A549 (cell line): ENCODE data around the gene TRAPPC1. TPM values are rescaled to one million over a fixed set of nuclear protein-coding genes. Genes with fewer than 3 reads are reported as not detected.

Experiments
- ATAC-seq, 2 experiments: fragments of 200-7000 bp in 1 of 2; fragments of >200 bp in 1 of 2; cut with Nextera tagmentation in 1 of 2; cut with Tn5 transposase in 1 of 2; 3 replicates each; pipeline versions ENCODE4 v1.8.0 to v1.9.1; 2018 to 2020; ENCODE audit warnings: mild to moderate bottlenecking in 1 of 2, moderate library complexity in 1 of 2
- CTCF ChIA-PET: fragments of 300-600 bp; sonication (Branson Sonifier 250); formaldehyde crosslinking; extraction: SDS; loops from one replicate; lab custom pipeline; 2021; ENCODE audit warnings: antibody characterized with exemption, inconsistent platforms; lab: Yijun Ruan, JAX
- POLR2A ChIA-PET: fragments of 350-600 bp; formaldehyde crosslinking; extraction: SDS; loops from one replicate; lab custom pipeline; 2021; ENCODE audit warnings: antibody characterized with exemption, inconsistent platforms; lab: Yijun Ruan, JAX
- DNase-seq, 2 experiments: peaks; one replicate each; pipeline versions ENCODE4 v3.0.0 to v3.0.0-alpha.2; 2011 to 2016; ENCODE audit warnings: low read depth in 1 of 2, low spot score in 1 of 2
- FAIRE-seq: peaks from 2 replicates; lab custom pipeline; 2011; peaks lifted over from hg19 to GRCh38; lab: Jason Lieb, UNC
- H3K27ac ChIP-seq, 2 experiments: fragments of >200 bp; sonication (Bioruptor Twin); formaldehyde crosslinking; 3 replicates each; pipeline ENCODE4 v1.5.1; 2016 to 2017
- H3K4me1 ChIP-seq: fragments of >200 bp; sonication (Bioruptor Twin); formaldehyde crosslinking; 3 replicates; pipeline ENCODE4 v1.6.1; 2016
- H3K4me2 ChIP-seq: fragments of >200 bp; sonication (Bioruptor Twin); formaldehyde crosslinking; 3 replicates; pipeline ENCODE4 v1.6.1; 2016
- H3K4me3 ChIP-seq: fragments of >200 bp; sonication (Bioruptor Twin); formaldehyde crosslinking; 3 replicates; pipeline ENCODE4 v1.5.1; 2016
- H3K9me3 ChIP-seq: fragments of >200 bp; sonication (Bioruptor Twin); formaldehyde crosslinking; 3 replicates; pipeline ENCODE4 v1.6.1; 2016
- BCL3 ChIP-seq: fragments of >200 bp; sonication (Bioruptor Twin); formaldehyde crosslinking; IDR thresholded peaks from 3 replicates; pipeline ENCODE4 v1.6.1; 2016
- CBX2 ChIP-seq: fragments of 200-600 bp; sonication (generic); IDR thresholded peaks from 2 replicates; pipeline ENCODE4 v1.6.1; 2016; ENCODE audit warnings: low read depth, mild to moderate bottlenecking, borderline replicate concordance
- CEBPB ChIP-seq, 2 experiments: fragments of >200 bp in 1 of 2; sonication (Bioruptor Twin) in 1 of 2; formaldehyde crosslinking in 1 of 2; IDR thresholded peaks; 2 replicates each; pipeline ENCODE4 v1.6.1; 2012 to 2016
- EHMT2 ChIP-seq: fragments of 200-600 bp; sonication (generic); IDR thresholded peaks from 2 replicates; pipeline ENCODE4 v1.6.1; 2016; ENCODE audit warnings: antibody characterized with exemption, low read depth, mild to moderate bottlenecking, moderate library complexity
- ESRRA ChIP-seq: fragments of 150-350 bp; IDR thresholded peaks from 2 replicates; pipeline ENCODE4 v1.6.1; 2014; ENCODE audit warnings: mild to moderate bottlenecking, low read length, borderline replicate concordance
- FOSB ChIP-seq: fragments of 250-450 bp; sonication (Bioruptor Pico); IDR thresholded peaks from 2 replicates; pipeline ENCODE4 v1.5.0; 2020; ENCODE audit warnings: mild to moderate bottlenecking, moderate library complexity
- FOSL2 ChIP-seq, 2 experiments: fragments of 450-650 bp in 1 of 2; fragments of >200 bp in 1 of 2; sonication (Bioruptor Twin) in 1 of 2; formaldehyde crosslinking; IDR thresholded peaks; 2 replicates each; pipeline versions ENCODE4 v1.5.0 to v1.6.1; 2016 to 2020; ENCODE audit warnings: mild to moderate bottlenecking in 1 of 2, moderate library complexity in 1 of 2
- FOXS1 ChIP-seq: fragments of 250-450 bp; sonication (Bioruptor Pico); IDR thresholded peaks from 2 replicates; pipeline ENCODE4 v1.5.0; 2020; ENCODE audit warnings: mild to moderate bottlenecking, moderate library complexity
- HMGXB4 ChIP-seq: fragments of 250-450 bp; sonication (Bioruptor Pico); IDR thresholded peaks from 2 replicates; pipeline ENCODE4 v1.5.0; 2021; ENCODE audit warnings: mild to moderate bottlenecking, moderate library complexity, borderline replicate concordance
- JUN ChIP-seq, 2 experiments: fragments of >200 bp; sonication (Bioruptor Twin); formaldehyde crosslinking; IDR thresholded peaks; 2 replicates in 1 of 2; 3 replicates in 1 of 2; pipeline ENCODE4 v1.6.1; 2016 to 2017
- KDM1A ChIP-seq: fragments of 200-600 bp; sonication (generic); IDR thresholded peaks from 2 replicates; pipeline ENCODE4 v1.6.1; 2016; ENCODE audit warnings: low read depth, mild to moderate bottlenecking
- NFE2L2 ChIP-seq: fragments of 150-350 bp; conservative IDR thresholded peaks from 2 replicates; pipeline ENCODE4 v1.6.1; 2014; ENCODE audit warnings: low read length
- NPAS2 ChIP-seq: fragments of 250-450 bp; sonication (Bioruptor Pico); IDR thresholded peaks from 2 replicates; pipeline ENCODE4 v1.8.0; 2022; ENCODE audit warnings: mild to moderate bottlenecking, moderate library complexity, borderline replicate concordance
- PBX3 ChIP-seq: IDR thresholded peaks from 2 replicates; pipeline ENCODE4 v1.6.1; 2012
- RCOR1 ChIP-seq: fragments of 150-350 bp; IDR thresholded peaks from 2 replicates; pipeline ENCODE4 v1.6.1; 2014; ENCODE audit warnings: antibody characterized with exemption, low read length, low read depth
- RFX5 ChIP-seq: fragments of 450-650 bp; IDR thresholded peaks from 2 replicates; pipeline ENCODE4 v1.7.1; 2014; ENCODE audit warnings: antibody characterized with exemption, mild to moderate bottlenecking, moderate library complexity
- RNF2 ChIP-seq: fragments of 200-600 bp; sonication (generic); IDR thresholded peaks from 2 replicates; pipeline ENCODE4 v1.6.1; 2016; ENCODE audit warnings: low read depth, mild to moderate bottlenecking, antibody characterized with exemption, moderate library complexity, borderline replicate concordance
- SMC3 ChIP-seq: fragments of >200 bp; sonication (Bioruptor Twin); formaldehyde crosslinking; IDR thresholded peaks from 3 replicates; pipeline ENCODE4 v1.6.1; 2018; ENCODE audit warnings: inconsistent platforms
- TFCP2L1 ChIP-seq: fragments of 250-450 bp; sonication (Bioruptor Pico); IDR thresholded peaks from 2 replicates; pipeline ENCODE4 v1.5.0; 2021; ENCODE audit warnings: mild to moderate bottlenecking
- USF2 ChIP-seq: fragments of 450-650 bp; IDR thresholded peaks from 2 replicates; pipeline ENCODE4 v1.6.1; 2014; ENCODE audit warnings: antibody characterized with exemption
- ZSCAN20 ChIP-seq: fragments of 250-450 bp; sonication (Bioruptor Pico); IDR thresholded peaks from 2 replicates; pipeline ENCODE4 v1.8.0; 2022; ENCODE audit warnings: mild to moderate bottlenecking, moderate library complexity
- WGBS: methylation state at CpG from one replicate; pipeline ENCODE4 v1.1.6; 2017; ENCODE audit errors: missing lambda C conversion rate; 5-methylcytosine and 5-hydroxymethylcytosine counted together
- polyA plus RNA-seq, 4 experiments: library from polyadenylated mRNA; depleted of rRNA in 3 of 4; stranded (reverse); fragments of >200 nt; fragmentation: RNase III in 1 of 4; extraction: RNeasy Plus Mini Kit Qiagen cat#74134 plus additional on column Dnase treatment in 1 of 4; gene quantifications; 2 replicates in 3 of 4; 3 replicates in 1 of 4; pipeline ENCODE4 v1.2.3, GENCODE V29; 2011 to 2017
- TF ChIP-seq, protein P1 (sequence below): fragments of >200 bp; sonication (Bioruptor Twin); formaldehyde crosslinking; IDR thresholded peaks from 2 replicates; pipeline ENCODE4 v1.6.1; 2016
- TF ChIP-seq, protein P2 (sequence below): fragments of 150-350 bp; IDR thresholded peaks from 2 replicates; pipeline ENCODE4 v1.6.1; 2014; ENCODE audit warnings: low read depth, mild to moderate bottlenecking, low read length
- TF ChIP-seq, protein P3 (sequence below): IDR thresholded peaks from 2 replicates; pipeline ENCODE4 v1.6.1; 2012; ENCODE audit warnings: low read depth, borderline replicate concordance
- TF ChIP-seq, protein P4 (sequence below): IDR thresholded peaks from 2 replicates; pipeline ENCODE4 v1.6.1; 2012
- TF ChIP-seq, protein P5 (sequence below): fragments of 200-600 bp; sonication (generic); IDR thresholded peaks from 2 replicates; pipeline ENCODE4 v1.6.1; 2016; ENCODE audit warnings: antibody characterized with exemption, mild to moderate bottlenecking, moderate library complexity

TRAPPC1 gene
- polyA plus RNA-seq, 2 of the 4 experiments (the other 2 are of a cell fraction): 200 to 328 TPM

DNA sequence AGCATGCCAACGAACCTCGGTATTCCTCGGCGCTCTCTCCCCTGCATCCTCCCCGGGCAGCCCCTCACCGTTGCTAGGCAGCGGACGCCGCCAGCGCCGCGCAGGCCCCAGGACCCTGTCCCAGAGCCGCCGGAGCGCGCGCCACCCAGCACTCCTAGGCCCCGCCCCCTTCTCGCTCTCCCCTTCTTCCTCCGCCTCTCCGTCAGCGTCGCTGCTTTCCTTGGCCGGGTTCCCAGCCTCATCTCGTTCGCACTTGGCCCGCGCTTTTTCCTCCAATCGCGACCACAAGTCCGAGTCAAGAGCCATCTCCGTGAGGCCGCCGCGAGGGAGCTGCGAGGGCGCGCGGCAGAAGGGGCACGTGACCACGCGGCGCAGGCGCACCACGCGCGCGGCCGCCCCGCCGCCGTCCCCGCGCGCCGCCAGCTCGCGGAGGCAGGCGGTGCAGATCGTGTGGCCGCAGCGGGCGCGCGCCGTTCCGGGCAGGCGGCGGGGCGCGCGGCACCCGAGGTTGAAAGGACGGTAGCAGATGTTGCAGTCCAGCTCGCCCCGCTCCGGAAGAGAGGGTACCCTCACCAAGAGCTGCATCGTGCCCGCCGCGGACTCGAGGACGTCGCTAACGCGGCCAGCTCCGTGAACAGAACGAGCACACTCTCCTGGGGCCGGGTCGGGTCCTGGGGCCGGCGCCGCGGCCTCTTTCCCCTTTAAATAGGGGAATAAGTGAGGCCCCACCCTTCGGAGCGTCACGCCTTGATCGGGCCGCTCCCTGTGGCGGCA is 15.9 kb downstream of the TRAPPC1 start, which contains the start of gene RNF227:
Gene RNF227 (minus strand): TSS at position 679 of the 774 bp plus-strand sequence. CDS start 94 bp downstream, at position 585.
- Histone ChIP-seq H3K4me2 (peak within 1 kb of the TSS; percentile 88), H3K4me3 (peak within 1 kb of the TSS; percentile 48), H3K4me1 (peaks cover 13% of the 10 kb centered on the region), H3K9me3 (no peaks in the 10 kb centered on the region), H3K27ac (peak within 1 kb of the TSS; percentile 82 to 92)
- ATAC-seq (peak; percentile 77 to 80), DNase-seq (peak; percentile 62 to 94), FAIRE-seq (no peak)
- WGBS: 3% methylated on average over 67 of the region's 100 CpGs
- ChIA-PET CTCF (interaction anchor here (0.6 to 14.8 kb wide), 24 partner anchors 9 to 503 kb away, joined by 3 to 372 read pairs (median 4); partner anchors contain the start of genes CHD3, CNTROB, KCNAB3 and NAA38), POLR2A (interaction anchor here (0.7 to 2.3 kb wide), 8 partner anchors 11 to 125 kb away, joined by 3 to 20 read pairs (median 6); partner anchors contain the start of genes CNTROB, NAA38 and TRAPPC1)
- TF ChIP-seq FOXS1 (CRISPR knock-in tag) (no peak), TFCP2L1 (no peak; the same call in 1 of the 2 replicates), JUN (IDR thresholded peaks at IDR 0.05) (peak; percentile 44 to 77), CEBPB (IDR thresholded peaks at IDR 0.05) (no peak), RCOR1 (no peak), NPAS2 (CRISPR knock-in tag) (peak; percentile 85), CBX2 (no peak), USF2 (peak; percentile 91), FOSB (CRISPR knock-in tag) (no peak), FOSL2 (IDR thresholded peaks at IDR 0.05) (no peak), FOSL2 (CRISPR knock-in tag; IDR thresholded peaks at IDR 0.05) (no peak), RFX5 (0 out of 2 replicates have a peak, but pooled peaks have one; percentile 23), NFE2L2 (no peak), ESRRA (no peak), KDM1A (no peak), SMC3 (no peak; the same call in 1 of the 3 replicates), ZSCAN20 (CRISPR knock-in tag) (peak; percentile 86; the same call in 1 of the 2 replicates), PBX3 (peak; percentile 57; the same call in 1 of the 2 replicates), HMGXB4 (CRISPR knock-in tag) (no peak), BCL3 (peak; percentile 60; the same call in 1 of the 3 replicates), EHMT2 (no peak), RNF2 (peak; percentile 99)
- TF ChIP-seq, protein P1, sequence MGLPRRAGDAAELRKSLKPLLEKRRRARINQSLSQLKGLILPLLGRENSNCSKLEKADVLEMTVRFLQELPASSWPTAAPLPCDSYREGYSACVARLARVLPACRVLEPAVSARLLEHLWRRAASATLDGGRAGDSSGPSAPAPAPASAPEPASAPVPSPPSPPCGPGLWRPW: no peak
- TF ChIP-seq, protein P2, sequence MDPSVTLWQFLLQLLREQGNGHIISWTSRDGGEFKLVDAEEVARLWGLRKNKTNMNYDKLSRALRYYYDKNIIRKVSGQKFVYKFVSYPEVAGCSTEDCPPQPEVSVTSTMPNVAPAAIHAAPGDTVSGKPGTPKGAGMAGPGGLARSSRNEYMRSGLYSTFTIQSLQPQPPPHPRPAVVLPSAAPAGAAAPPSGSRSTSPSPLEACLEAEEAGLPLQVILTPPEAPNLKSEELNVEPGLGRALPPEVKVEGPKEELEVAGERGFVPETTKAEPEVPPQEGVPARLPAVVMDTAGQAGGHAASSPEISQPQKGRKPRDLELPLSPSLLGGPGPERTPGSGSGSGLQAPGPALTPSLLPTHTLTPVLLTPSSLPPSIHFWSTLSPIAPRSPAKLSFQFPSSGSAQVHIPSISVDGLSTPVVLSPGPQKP: no peak
- TF ChIP-seq, protein P3, sequence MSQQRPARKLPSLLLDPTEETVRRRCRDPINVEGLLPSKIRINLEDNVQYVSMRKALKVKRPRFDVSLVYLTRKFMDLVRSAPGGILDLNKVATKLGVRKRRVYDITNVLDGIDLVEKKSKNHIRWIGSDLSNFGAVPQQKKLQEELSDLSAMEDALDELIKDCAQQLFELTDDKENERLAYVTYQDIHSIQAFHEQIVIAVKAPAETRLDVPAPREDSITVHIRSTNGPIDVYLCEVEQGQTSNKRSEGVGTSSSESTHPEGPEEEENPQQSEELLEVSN: peak; percentile 99
- TF ChIP-seq, protein P4, sequence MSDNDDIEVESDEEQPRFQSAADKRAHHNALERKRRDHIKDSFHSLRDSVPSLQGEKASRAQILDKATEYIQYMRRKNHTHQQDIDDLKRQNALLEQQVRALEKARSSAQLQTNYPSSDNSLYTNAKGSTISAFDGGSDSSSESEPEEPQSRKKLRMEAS: peak; percentile 99
- TF ChIP-seq, protein P5, sequence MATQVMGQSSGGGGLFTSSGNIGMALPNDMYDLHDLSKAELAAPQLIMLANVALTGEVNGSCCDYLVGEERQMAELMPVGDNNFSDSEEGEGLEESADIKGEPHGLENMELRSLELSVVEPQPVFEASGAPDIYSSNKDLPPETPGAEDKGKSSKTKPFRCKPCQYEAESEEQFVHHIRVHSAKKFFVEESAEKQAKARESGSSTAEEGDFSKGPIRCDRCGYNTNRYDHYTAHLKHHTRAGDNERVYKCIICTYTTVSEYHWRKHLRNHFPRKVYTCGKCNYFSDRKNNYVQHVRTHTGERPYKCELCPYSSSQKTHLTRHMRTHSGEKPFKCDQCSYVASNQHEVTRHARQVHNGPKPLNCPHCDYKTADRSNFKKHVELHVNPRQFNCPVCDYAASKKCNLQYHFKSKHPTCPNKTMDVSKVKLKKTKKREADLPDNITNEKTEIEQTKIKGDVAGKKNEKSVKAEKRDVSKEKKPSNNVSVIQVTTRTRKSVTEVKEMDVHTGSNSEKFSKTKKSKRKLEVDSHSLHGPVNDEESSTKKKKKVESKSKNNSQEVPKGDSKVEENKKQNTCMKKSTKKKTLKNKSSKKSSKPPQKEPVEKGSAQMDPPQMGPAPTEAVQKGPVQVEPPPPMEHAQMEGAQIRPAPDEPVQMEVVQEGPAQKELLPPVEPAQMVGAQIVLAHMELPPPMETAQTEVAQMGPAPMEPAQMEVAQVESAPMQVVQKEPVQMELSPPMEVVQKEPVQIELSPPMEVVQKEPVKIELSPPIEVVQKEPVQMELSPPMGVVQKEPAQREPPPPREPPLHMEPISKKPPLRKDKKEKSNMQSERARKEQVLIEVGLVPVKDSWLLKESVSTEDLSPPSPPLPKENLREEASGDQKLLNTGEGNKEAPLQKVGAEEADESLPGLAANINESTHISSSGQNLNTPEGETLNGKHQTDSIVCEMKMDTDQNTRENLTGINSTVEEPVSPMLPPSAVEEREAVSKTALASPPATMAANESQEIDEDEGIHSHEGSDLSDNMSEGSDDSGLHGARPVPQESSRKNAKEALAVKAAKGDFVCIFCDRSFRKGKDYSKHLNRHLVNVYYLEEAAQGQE: 0 out of 2 replicates have a peak, but pooled peaks have one; percentile 18
